H9 (cell line): ENCODE data around the gene LETM1. TPM values are rescaled to one million over a fixed set of nuclear protein-coding genes. Genes with fewer than 3 reads are reported as not detected.

Source experiments
- DNase-seq: peaks from one replicate; pipeline ENCODE4 v3.0.0-alpha.2; 2017
- H2AFZ ChIP-seq: one replicate; pipeline ENCODE4 v1.6.1; 2013; ENCODE audit warnings: mild to moderate bottlenecking, low read length, control low read depth, moderate library complexity
- H2AK5ac ChIP-seq: 2 replicates; pipeline ENCODE4 v1.6.1; 2013; ENCODE audit warnings: low read length, control low read depth, mixed read lengths; ENCODE audit not compliant: insufficient read length
- H2BK120ac ChIP-seq: one replicate; pipeline ENCODE4 v1.6.1; 2013; ENCODE audit warnings: low read depth, mild to moderate bottlenecking, low read length, control low read depth, inconsistent platforms; ENCODE audit not compliant: poor library complexity, severe bottlenecking
- H2BK12ac ChIP-seq: 2 replicates; pipeline ENCODE4 v1.6.1; 2013; ENCODE audit warnings: low read length, control low read depth, mixed read lengths, low read depth; ENCODE audit not compliant: insufficient read length
- H2BK15ac ChIP-seq: 2 replicates; pipeline ENCODE4 v1.6.1; 2013; ENCODE audit warnings: low read depth, low read length, control low read depth
- H2BK20ac ChIP-seq: one replicate; pipeline ENCODE4 v1.6.1; 2013; ENCODE audit warnings: low read depth, mild to moderate bottlenecking, low read length, control low read depth, inconsistent platforms; ENCODE audit not compliant: poor library complexity, severe bottlenecking
- H2BK5ac ChIP-seq: 2 replicates; pipeline ENCODE4 v1.6.1; 2013; ENCODE audit warnings: low read length, control low read depth, mixed read lengths; ENCODE audit not compliant: insufficient read length
- H3K14ac ChIP-seq: 2 replicates; pipeline ENCODE4 v1.6.1; 2013; ENCODE audit warnings: low read length, control low read depth; ENCODE audit not compliant: insufficient read depth
- H3K18ac ChIP-seq: 2 replicates; pipeline ENCODE4 v1.6.1; 2013; ENCODE audit warnings: low read depth, mild to moderate bottlenecking, mixed read lengths, low read length, control low read depth; ENCODE audit not compliant: insufficient read length
- H3K23ac ChIP-seq: 2 replicates; pipeline ENCODE4 v1.6.1; 2013; ENCODE audit warnings: low read length, control low read depth, mixed read lengths, low read depth; ENCODE audit not compliant: insufficient read length
- H3K23me2 ChIP-seq: 2 replicates; pipeline ENCODE4 v1.6.1; 2013; ENCODE audit warnings: low read depth, mild to moderate bottlenecking, mixed read lengths, low read length, control low read depth; ENCODE audit not compliant: insufficient read length, poor library complexity, severe bottlenecking
- H3K27ac ChIP-seq: 2 replicates; pipeline ENCODE4 v1.5.1; 2013; ENCODE audit warnings: low read length, control low read depth, mixed read lengths, low read depth; ENCODE audit not compliant: insufficient read length
- H3K27me3 ChIP-seq: 2 replicates; pipeline ENCODE4 v1.6.1; 2013; ENCODE audit warnings: low read length, control low read depth, inconsistent platforms; ENCODE audit not compliant: insufficient read depth
- H3K4ac ChIP-seq: 2 replicates; pipeline ENCODE4 v1.6.1; 2013; ENCODE audit warnings: low read depth, mild to moderate bottlenecking, control low read depth, inconsistent platforms, low read length, moderate library complexity
- H3K4me1 ChIP-seq: 2 replicates; pipeline ENCODE4 v1.6.1; 2013; ENCODE audit warnings: low read length, control low read depth, inconsistent platforms; ENCODE audit not compliant: insufficient read depth
- H3K4me2 ChIP-seq: 2 replicates; pipeline ENCODE4 v1.6.1; 2013; ENCODE audit warnings: low read length, control low read depth, mixed read lengths; ENCODE audit not compliant: insufficient read length, insufficient read depth
- H3K56ac ChIP-seq: 2 replicates; pipeline ENCODE4 v1.6.1; 2013; ENCODE audit warnings: low read depth, mild to moderate bottlenecking, mixed read lengths, low read length, control low read depth; ENCODE audit not compliant: insufficient read length
- H3K79me1 ChIP-seq: 2 replicates; pipeline ENCODE4 v1.6.1; 2013; ENCODE audit warnings: low read depth, mild to moderate bottlenecking, moderate library complexity, low read length, control low read depth, inconsistent platforms; ENCODE audit not compliant: insufficient read depth, poor library complexity, severe bottlenecking
- H3K79me2 ChIP-seq: 2 replicates; pipeline ENCODE4 v1.6.1; 2013; ENCODE audit warnings: low read length, control low read depth, inconsistent platforms; ENCODE audit not compliant: insufficient read depth
- H3K9ac ChIP-seq: 2 replicates; pipeline ENCODE4 v1.6.1; 2013; ENCODE audit warnings: low read length, control low read depth, mixed read lengths; ENCODE audit not compliant: insufficient read length; ENCODE audit errors: extremely low read depth
- H3K9me3 ChIP-seq: one replicate; pipeline ENCODE4 v1.6.1; 2013; ENCODE audit warnings: low read depth, low read length, inconsistent platforms; ENCODE audit not compliant: control insufficient read depth
- H3T11ph ChIP-seq: one replicate; pipeline ENCODE4 v1.6.1; 2013; ENCODE audit warnings: mild to moderate bottlenecking, low read length, control low read depth, inconsistent platforms
- H4K20me1 ChIP-seq: one replicate; pipeline ENCODE4 v1.6.1; 2013; ENCODE audit not compliant: control insufficient read depth, insufficient read length, insufficient read depth
- H4K5ac ChIP-seq: 2 replicates; pipeline ENCODE4 v1.6.1; 2013; ENCODE audit warnings: low read depth, mild to moderate bottlenecking, mixed read lengths, low read length, control low read depth; ENCODE audit not compliant: insufficient read length
- H4K8ac ChIP-seq: replicated peaks from 2 replicates; pipeline ENCODE4 v1.6.1; 2013; ENCODE audit warnings: low read length, control low read depth, mixed read lengths, low read depth; ENCODE audit not compliant: insufficient read length
- H4K91ac ChIP-seq: 2 replicates; pipeline ENCODE4 v1.6.1; 2013; ENCODE audit warnings: low read depth, mild to moderate bottlenecking, moderate library complexity, mixed read lengths, low read length, control low read depth; ENCODE audit not compliant: insufficient read length
- H3K27ac Mint-ChIP-seq, 3 experiments: 2 replicates in 2 of 3; 3 replicates in 1 of 3; pipeline ENCODE4 v1.8.0; 2020 to 2021; ENCODE audit warnings: mixed read lengths in 3 of 3, mild to moderate bottlenecking in 1 of 3, moderate library complexity in 1 of 3
- H3K27me3 Mint-ChIP-seq: 2 replicates; pipeline ENCODE4 v1.8.0; 2021; ENCODE audit warnings: low read depth, mild to moderate bottlenecking, moderate library complexity, mixed read lengths
- H3K36me3 Mint-ChIP-seq, 3 experiments: 2 replicates in 2 of 3; 3 replicates in 1 of 3; pipeline ENCODE4 v1.8.0; 2020 to 2021; ENCODE audit warnings: low read depth in 3 of 3, mixed read lengths in 3 of 3; ENCODE audit not compliant: insufficient read depth in 1 of 3
- H3K4me1 Mint-ChIP-seq, 2 experiments: 2 replicates each; pipeline ENCODE4 v1.8.0; 2020; ENCODE audit warnings: mixed read lengths in 2 of 2
- H3K4me3 Mint-ChIP-seq, 2 experiments: 2 replicates in 1 of 2; 3 replicates in 1 of 2; pipeline ENCODE4 v1.8.0; 2020 to 2021; ENCODE audit warnings: mild to moderate bottlenecking in 2 of 2, mixed read lengths in 2 of 2, moderate library complexity in 1 of 2
- H3K9me3 Mint-ChIP-seq, 2 experiments: 2 replicates in 1 of 2; 3 replicates in 1 of 2; pipeline ENCODE4 v1.8.0; 2020; ENCODE audit warnings: mild to moderate bottlenecking in 2 of 2, mixed read lengths in 2 of 2, moderate library complexity in 1 of 2
- WGBS: extraction: QIAGEN DNeasy Blood & Tissue Kit; methylation state at CpG from one replicate; pipeline ENCODE4 v1.1.7; 2013; ENCODE audit warnings: missing lambda C conversion rate, low lambda C conversion rate, mixed read lengths; ENCODE audit not compliant: insufficient read length; ENCODE audit errors: extremely low coverage; 5-methylcytosine and 5-hydroxymethylcytosine counted together
- total RNA-seq: library from RNA; stranded (reverse); gene quantifications from 2 replicates; pipeline ENCODE4 v1.2.1, GENCODE V29; 2021
- TF ChIP-seq, protein P1 (sequence below): fragments of 200-600 bp; sonication (generic); conservative IDR thresholded peaks from 3 replicates; pipeline ENCODE4 v1.8.0; 2021; ENCODE audit warnings: antibody characterized with exemption, mild to moderate bottlenecking

LETM1 gene
- total RNA-seq, 1 experiment from 2014 or later = 43.4 TPM

DNA sequence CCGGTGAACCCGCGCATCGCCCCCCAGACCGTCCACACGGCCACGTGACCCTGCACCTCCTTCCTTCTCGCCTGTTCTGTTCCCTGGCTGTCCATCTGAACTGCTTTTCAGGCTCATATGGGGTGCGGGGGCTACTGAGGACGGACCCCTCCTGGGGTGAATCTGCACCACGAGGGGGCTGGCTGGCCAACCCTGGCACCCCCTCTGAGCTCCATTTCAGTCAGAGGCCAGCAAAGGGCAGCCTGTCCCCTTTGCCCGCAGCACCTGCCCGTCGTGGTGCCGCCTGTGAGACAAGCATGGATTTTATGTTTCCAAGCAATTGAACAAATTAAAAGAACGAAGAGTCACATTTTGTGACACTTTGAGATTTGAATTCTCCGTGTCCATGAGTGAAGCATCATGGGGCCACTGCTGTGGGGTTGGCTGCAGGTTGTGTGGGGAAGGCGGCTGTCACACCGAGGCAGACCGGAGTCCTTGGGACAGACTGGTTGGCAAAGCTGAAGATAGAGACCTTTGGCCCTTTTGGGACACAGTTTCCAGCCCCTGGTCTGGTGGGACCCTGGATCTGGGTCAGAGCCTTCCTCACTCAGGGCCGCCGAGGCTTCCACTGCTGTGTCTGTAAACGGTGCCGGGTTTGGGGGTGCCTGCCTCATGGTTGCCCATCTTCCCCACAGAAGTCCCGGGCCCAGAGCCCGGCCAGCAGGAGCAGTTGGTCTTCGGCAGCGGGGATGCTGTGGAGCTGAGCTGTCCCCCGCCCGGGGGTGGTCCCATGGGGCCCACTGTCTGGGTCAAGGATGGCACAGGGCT is 57.2 kb downstream of the LETM1 start:
- Histone ChIP-seq H3K27me3 (no peaks in the 10 kb centered on the region; the same call in 1 of the 2 replicates), H3K23ac (no peak overlapping the region), H2BK12ac (no peak overlapping the region), H3K4me2 (no peak overlapping the region), H4K8ac (no peak overlapping the region), H3K14ac (no peak overlapping the region; the same call in 1 of the 2 replicates), H3K9me3 (no peaks in the 10 kb centered on the region), H2BK120ac (no peak overlapping the region), H3K4me1 (no peaks in the 10 kb centered on the region), H3K79me1 (no peaks in the 10 kb centered on the region), H2AFZ (no peak overlapping the region), H3K4ac (no peak overlapping the region), H3K56ac (no peak overlapping the region), H3K79me2 (no peaks in the 10 kb centered on the region), H3K27ac (no peak overlapping the region), H3K9ac (no peak overlapping the region), H2BK15ac (no peak overlapping the region), H3T11ph (no peak overlapping the region), H2BK20ac (no peak overlapping the region), H2BK5ac (no peak overlapping the region), H3K18ac (no peak overlapping the region), H4K91ac (no peak overlapping the region), H3K23me2 (peaks cover 7% of the 10 kb centered on the region), H4K20me1 (no peaks in the 10 kb centered on the region), H2AK5ac (no peak overlapping the region), H4K5ac (no peak overlapping the region)
- DNase-seq = no peak
- Mint-ChIP-seq H3K27me3 (peaks cover 6% of the 10 kb centered on the region), H3K4me3 (no peak overlapping the region), H3K36me3 (peaks cover 1 to 37% (median 28%) of the 10 kb centered on the region in 3 experiments; a peak in 5 of 7 replicates), H3K9me3 (no peaks in the 10 kb centered on the region), H3K27ac (no peak overlapping the region), H3K4me1 (peaks cover 0 to 11% of the 10 kb centered on the region in 2 experiments; a peak in 1 of 4 replicates)
- no CpG with 5 or more reads among the region's 30 CpGs for WGBS
- TF ChIP-seq, protein P1, sequence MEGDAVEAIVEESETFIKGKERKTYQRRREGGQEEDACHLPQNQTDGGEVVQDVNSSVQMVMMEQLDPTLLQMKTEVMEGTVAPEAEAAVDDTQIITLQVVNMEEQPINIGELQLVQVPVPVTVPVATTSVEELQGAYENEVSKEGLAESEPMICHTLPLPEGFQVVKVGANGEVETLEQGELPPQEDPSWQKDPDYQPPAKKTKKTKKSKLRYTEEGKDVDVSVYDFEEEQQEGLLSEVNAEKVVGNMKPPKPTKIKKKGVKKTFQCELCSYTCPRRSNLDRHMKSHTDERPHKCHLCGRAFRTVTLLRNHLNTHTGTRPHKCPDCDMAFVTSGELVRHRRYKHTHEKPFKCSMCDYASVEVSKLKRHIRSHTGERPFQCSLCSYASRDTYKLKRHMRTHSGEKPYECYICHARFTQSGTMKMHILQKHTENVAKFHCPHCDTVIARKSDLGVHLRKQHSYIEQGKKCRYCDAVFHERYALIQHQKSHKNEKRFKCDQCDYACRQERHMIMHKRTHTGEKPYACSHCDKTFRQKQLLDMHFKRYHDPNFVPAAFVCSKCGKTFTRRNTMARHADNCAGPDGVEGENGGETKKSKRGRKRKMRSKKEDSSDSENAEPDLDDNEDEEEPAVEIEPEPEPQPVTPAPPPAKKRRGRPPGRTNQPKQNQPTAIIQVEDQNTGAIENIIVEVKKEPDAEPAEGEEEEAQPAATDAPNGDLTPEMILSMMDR = no peak
